Measurements from ENCODE around the gene DGKG. TPM values are rescaled to one million over a fixed set of nuclear protein-coding genes. Genes with fewer than 3 reads are reported as not detected.

DGKG gene
- total RNA-seq, 1 donor from 2014 or later, result 0.04 TPM

GRCh38 chr3:186224041-186224610 lies 137.9 kb downstream of the DGKG start:
- no peak for TF ChIP-seq CTCF (IDR thresholded peaks at IDR 0.05; ENCODE audit: unreplicated experiment)
- Mint-ChIP-seq H3K36me3 (no peaks in the 10 kb centered on the region), H3K4me1 (peaks cover 3% of the 10 kb centered on the region), H3K4me3 (no peak overlapping the region), H3K9me3 (no peaks in the 10 kb centered on the region), H3K27me3 (ENCODE audit: low read depth) (peaks cover 30% of the 10 kb centered on the region), H3K27ac (no peak overlapping the region)
- DNase-seq (ENCODE audit: low spot score in 2 of 2, unreplicated experiment in 2 of 2), result no peak

- no peak for TF ChIP-seq CTCF (IDR thresholded peaks at IDR 0.05; ENCODE audit: unreplicated experiment)
- peaks cover 26% of the 10 kb centered on the region for H3K27me3 Mint-ChIP-seq (ENCODE audit: low read depth)
- H3K4me3 Mint-ChIP-seq, result no peak overlapping the region
- H3K9me3 Mint-ChIP-seq, result no peaks in the 10 kb centered on the region
- no peak for DNase-seq (ENCODE audit: low spot score in 2 of 2, unreplicated experiment in 2 of 2)
- peaks cover 3% of the 10 kb centered on the region for H3K4me1 Mint-ChIP-seq
- H3K27ac Mint-ChIP-seq, result no peak overlapping the region
- no peaks in the 10 kb centered on the region for H3K36me3 Mint-ChIP-seq
Observed at GRCh38 chr3:186223476-186223875, 138.6 kb downstream of the DGKG start.

GRCh38 chr3:186221760-186222378 lies 140.2 kb downstream of the DGKG start:
- TF ChIP-seq CTCF (IDR thresholded peaks at IDR 0.05; ENCODE audit: unreplicated experiment), result no peak
- DNase-seq (ENCODE audit: low spot score in 2 of 2, unreplicated experiment in 2 of 2), result no peak
- peaks cover 21% of the 10 kb centered on the region for H3K27me3 Mint-ChIP-seq (ENCODE audit: low read depth)
- no peaks in the 10 kb centered on the region for H3K36me3 Mint-ChIP-seq
- no peak overlapping the region for H3K27ac Mint-ChIP-seq
- H3K4me1 Mint-ChIP-seq, result peaks cover 6% of the 10 kb centered on the region
- no peaks in the 10 kb centered on the region for H3K9me3 Mint-ChIP-seq
- no peak overlapping the region for H3K4me3 Mint-ChIP-seq

- DNase-seq (ENCODE audit: low spot score in 2 of 2, unreplicated experiment in 2 of 2), result no peak
- no peaks in the 10 kb centered on the region for H3K9me3 Mint-ChIP-seq
- H3K36me3 Mint-ChIP-seq, result no peaks in the 10 kb centered on the region
- no peak overlapping the region for H3K27ac Mint-ChIP-seq
- peaks cover 6% of the 10 kb centered on the region for H3K4me1 Mint-ChIP-seq
- no peak for TF ChIP-seq CTCF (IDR thresholded peaks at IDR 0.05; ENCODE audit: unreplicated experiment)
- peaks cover 15% of the 10 kb centered on the region for H3K27me3 Mint-ChIP-seq (ENCODE audit: low read depth)
- no peak overlapping the region for H3K4me3 Mint-ChIP-seq
Observed at GRCh38 chr3:186220911-186221645, 141.0 kb downstream of the DGKG start.

- no peaks in the 10 kb centered on the region for H3K36me3 Mint-ChIP-seq
- no peak overlapping the region for H3K4me3 Mint-ChIP-seq
- peaks cover 9% of the 10 kb centered on the region for H3K27me3 Mint-ChIP-seq (ENCODE audit: low read depth)
- no peak for DNase-seq (ENCODE audit: low spot score in 2 of 2, unreplicated experiment in 2 of 2)
- TF ChIP-seq CTCF (IDR thresholded peaks at IDR 0.05; ENCODE audit: unreplicated experiment), result no peak
- H3K9me3 Mint-ChIP-seq, result no peaks in the 10 kb centered on the region
- no peak overlapping the region for H3K27ac Mint-ChIP-seq
- peaks cover 6% of the 10 kb centered on the region for H3K4me1 Mint-ChIP-seq
Observed at GRCh38 chr3:186220365-186220764, 141.7 kb downstream of the DGKG start.
